GM12878 (cell line): ENCODE results near the gene NFIX. TPM values are rescaled to one million over a fixed set of nuclear protein-coding genes. Genes with fewer than 3 reads are reported as not detected.
"Not testable (repeated sequence)": the region's sequence is repeated elsewhere in the genome, so short reads cannot be mapped to it uniquely, and the experiment has no call there.

Experiments
- ATAC-seq: fragments of 200-7000 bp; cut with Tn5 transposase; 3 replicates; pipeline ENCODE4 v1.9.1; 2020; ENCODE audit warnings: mild to moderate bottlenecking, moderate library complexity
- BruUV-seq: library from RNA; stranded (reverse); fragments of 400-500 nt; replicated peaks from 2 replicates; lab custom pipeline; 2021; lab: Mats Ljungman, UMichigan
- CTCF ChIA-PET: fragments of 300-600 bp; sonication (Branson Sonifier 250); formaldehyde crosslinking; extraction: SDS; loops from one replicate; lab custom pipeline; 2021; ENCODE audit warnings: inconsistent platforms; lab: Yijun Ruan, JAX
- POLR2A ChIA-PET: fragments of 350-600 bp; formaldehyde crosslinking; extraction: SDS; loops from one replicate; lab custom pipeline; 2021; ENCODE audit warnings: inconsistent platforms; lab: Charles Lee
- RAD21 ChIA-PET: fragments of 300-600 bp; sonication (Branson Sonifier 250); formaldehyde crosslinking; loops from one replicate; lab custom pipeline; 2023; ENCODE audit warnings: antibody characterized with exemption; ENCODE audit not compliant: unreplicated experiment; lab: Charles Lee
- SMC1A ChIA-PET: fragments of 300-600 bp; sonication (Branson Sonifier 250); formaldehyde crosslinking; loops from one replicate; lab custom pipeline; 2023; ENCODE audit not compliant: unreplicated experiment, uncharacterized antibody; lab: Charles Lee
- DNase-seq: peaks from one replicate; pipeline ENCODE4 v3.0.0-alpha.2; 2011; ENCODE audit warnings: low read depth, low spot score
- FAIRE-seq: peaks from 3 replicates; lab custom pipeline; 2011; peaks lifted over from hg19 to GRCh38; lab: Jason Lieb, UNC
- H2AFZ ChIP-seq: 2 replicates; pipeline ENCODE4 v1.6.0; 2011; ENCODE audit warnings: low read depth, low read length, control low read depth; ENCODE audit not compliant: control insufficient read depth
- H3K27ac ChIP-seq: 2 replicates; pipeline ENCODE4 v1.5.1; 2011; ENCODE audit warnings: control low read depth; ENCODE audit not compliant: control insufficient read depth, insufficient read depth
- H3K27me3 ChIP-seq, 2 experiments: replicated peaks in 1 of 2; 2 replicates each; pipeline versions ENCODE4 v1.6.0 to v1.6.1; 2011; ENCODE audit warnings: low read length in 1 of 2; ENCODE audit not compliant: control insufficient read depth in 2 of 2, insufficient read depth in 2 of 2
- H3K36me3 ChIP-seq, 2 experiments: 2 replicates each; pipeline ENCODE4 v1.5.1; 2011; ENCODE audit warnings: low read length in 1 of 2; ENCODE audit not compliant: control insufficient read depth in 2 of 2, insufficient read depth in 2 of 2
- H3K4me1 ChIP-seq: 2 replicates; pipeline ENCODE4 v1.6.1; 2011; ENCODE audit warnings: mild to moderate bottlenecking, low read length, moderate library complexity, mixed read lengths; ENCODE audit not compliant: control insufficient read depth, insufficient read depth
- H3K4me2 ChIP-seq: 2 replicates; pipeline ENCODE4 v1.6.0; 2011; ENCODE audit warnings: control low read depth; ENCODE audit not compliant: control insufficient read depth, insufficient read depth
- H3K4me3 ChIP-seq: fragments of 200-600 bp; sonication (generic); 2 replicates; pipeline ENCODE4 v1.5.1; 2016
- H3K79me2 ChIP-seq: 2 replicates; pipeline ENCODE4 v1.6.0; 2011; ENCODE audit warnings: low read length; ENCODE audit not compliant: control insufficient read depth, insufficient read depth
- H3K9ac ChIP-seq: 2 replicates; pipeline ENCODE4 v1.8.0; 2011; ENCODE audit warnings: low read length, control low read depth, mixed read lengths; ENCODE audit not compliant: control insufficient read depth, insufficient read depth
- H3K9me3 ChIP-seq: replicated peaks from 3 replicates; pipeline ENCODE4 v1.5.1; 2011; ENCODE audit warnings: mild to moderate bottlenecking, low read length; ENCODE audit not compliant: control insufficient read depth, insufficient read depth
- H4K20me1 ChIP-seq: 2 replicates; pipeline ENCODE4 v1.6.0; 2011; ENCODE audit not compliant: control insufficient read depth, insufficient read depth
- BHLHE40 ChIP-seq, 2 experiments: fragments of 450-650 bp in 1 of 2; IDR thresholded peaks; 2 replicates each; pipeline ENCODE4 v1.6.1; 2011 to 2017; ENCODE audit warnings: low read depth in 2 of 2, borderline replicate concordance in 1 of 2, improper control_type of control experiment in 1 of 2, low read length in 1 of 2, mild to moderate bottlenecking in 1 of 2
- CBFB ChIP-seq: IDR thresholded peaks from 2 replicates; pipeline ENCODE4 v1.6.1; 2016; ENCODE audit warnings: antibody characterized with exemption, low read depth
- LARP7 ChIP-seq: fragments of 450-650 bp; IDR thresholded peaks from 2 replicates; pipeline ENCODE4 v1.6.1; 2017; ENCODE audit warnings: mild to moderate bottlenecking
- NFYB ChIP-seq: IDR thresholded peaks from 2 replicates; pipeline ENCODE4 v1.6.1; 2011; ENCODE audit warnings: low read depth, mild to moderate bottlenecking, low read length, improper control_type of control experiment, moderate library complexity; ENCODE audit not compliant: insufficient read depth
- NR2C2 ChIP-seq: IDR thresholded peaks from 2 replicates; pipeline ENCODE4 v1.6.1; 2011; ENCODE audit warnings: borderline replicate concordance, low read depth; ENCODE audit not compliant: control insufficient read depth, insufficient read length
- RBBP5 ChIP-seq: fragments of 200-600 bp; sonication (generic); conservative IDR thresholded peaks from 2 replicates; pipeline ENCODE4 v1.6.1; 2016
- WGBS: methylation state at CpG from one replicate; pipeline ENCODE4 v1.1.6; 2016; ENCODE audit warnings: low lambda C conversion rate; ENCODE audit not compliant: insufficient replicate concordance, insufficient coverage; ENCODE audit errors: missing lambda C conversion rate; 5-methylcytosine and 5-hydroxymethylcytosine counted together
- in situ Hi-C: fragments of 300-500 bp; cut with MboI; formaldehyde crosslinking; loops from 9 replicates; pipeline ENCODE4 v1.14.3; 2018; ENCODE audit warnings: mixed read lengths
- intact Hi-C: fragments of 100-400 bp; cut with micrococcal nuclease; formaldehyde crosslinking; loops from one replicate; pipeline ENCODE4 v1.14.2; 2022; ENCODE audit not compliant: unreplicated experiment
- polyA plus RNA-seq, 11 experiments: library from polyadenylated mRNA; depleted of rRNA in 4 of 11; unstranded in 6 of 11; stranded (reverse) in 5 of 11; fragments of >200 nt; fragmentation: Nextera tagmentation in 4 of 11; fragmentation: Illumina TruSeq in 1 of 11; extraction: Ambion mirVana in 4 of 11; extraction: Trizol in 1 of 11; gene quantifications; 1 replicate in 1 of 11; 2 replicates in 10 of 11; pipeline versions ENCODE4 v1.2.1 to v1.2.3, GENCODE V29; 2011 to 2016; ENCODE audit warnings: inconsistent platforms in 2 of 11, missing spikeins in 2 of 11, low read depth in 1 of 11
- total RNA-seq, 4 experiments: library from RNA; depleted of rRNA in 3 of 4; stranded (reverse); fragments of >200 nt in 3 of 4; fragmentation: Illumina TruSeq in 1 of 4; extraction: Trizol in 1 of 4; gene quantifications; 2 replicates each; pipeline versions ENCODE4 v1.2.1 to v1.2.3, GENCODE V29; 2013 to 2021

Gene NFIX
- total and polyA plus RNA-seq, 10 of the 15 experiments (the other 5 are each of a cell fraction or from before 2014, with no cell fraction given), result 0.02 to 2.2 (median 0.28) TPM

- WGBS, result 72% methylated on average over 6 of the region's 6 CpGs
- RAD21 ChIA-PET, BruUV-seq, H3K4me3 ChIP-seq, H3K27ac ChIP-seq, FAIRE-seq, in situ Hi-C loops, POLR2A ChIA-PET, H3K4me2 ChIP-seq, SMC1A ChIA-PET, H3K9ac ChIP-seq, H3K9me3 ChIP-seq, ATAC-seq, DNase-seq, H2AFZ ChIP-seq, H3K27me3 ChIP-seq, H4K20me1 ChIP-seq, intact Hi-C loops: not testable (repeated sequence)
- CTCF ChIA-PET, result interaction anchor here (0.6 to 0.7 kb wide), 2 partner anchors 14 to 192 kb away, joined by 3 to 4 read pairs; no protein-coding TSS in a partner anchor
- Histone ChIP-seq H3K36me3 (peaks cover 23 to 31% of the 10 kb centered on the region in 2 experiments), H3K4me1 (peaks cover 15% of the 10 kb centered on the region), H3K79me2 (peaks cover 37% of the 10 kb centered on the region)
- TF ChIP-seq BHLHE40 (IDR thresholded peaks at IDR 0.05; ENCODE audit: borderline replicate concordance in 1 of 2, low read depth in 2 of 2, low read length in 1 of 2), result peak in 1 of 2 experiments; percentile 22; a peak in 1 of 4 replicates
Observed at GRCh38 chr19:12952050-12952449, 43.2 kb upstream of the NFIX start.

GRCh38 chr19:12952488-12953137 lies 42.7 kb upstream of the NFIX start:
- ATAC-seq, result no peak
- 76% methylated on average over 12 of the region's 12 CpGs for WGBS
- no peaks in the 10 kb centered on the region for H4K20me1 ChIP-seq
- no peak overlapping the region for H3K27ac ChIP-seq
- no peaks in the 10 kb centered on the region for H3K27me3 ChIP-seq
- SMC1A ChIA-PET, result interaction anchor here (2.5 kb wide), 1 partner anchor 15 kb away, joined by 9 read pairs; the partner anchor contains the start of gene CALR
- no peaks in the 10 kb centered on the region for H3K9me3 ChIP-seq
- no peak overlapping the region for H3K4me2 ChIP-seq
- in situ Hi-C loops (no loop called here), intact Hi-C loops (no loop called here)
- POLR2A ChIA-PET, result interaction anchor here (2.4 kb wide), 1 partner anchor 15 kb away, joined by 11 read pairs; the partner anchor contains the start of gene CALR
- CTCF ChIA-PET, result interaction anchor here (0.6 to 4.6 kb wide), 4 partner anchors 13 to 192 kb away, joined by 3 to 40 read pairs (median 4); partner anchors contain the start of gene DNASE2
- peaks cover 12% of the 10 kb centered on the region for H3K4me1 ChIP-seq
- BruUV-seq, result no TSS peak
- peaks cover 20 to 31% of the 10 kb centered on the region in 2 experiments for H3K36me3 ChIP-seq
- no peak overlapping the region for H3K9ac ChIP-seq
- peaks cover 36% of the 10 kb centered on the region for H3K79me2 ChIP-seq
- DNase-seq, result no peak
- H3K4me3 ChIP-seq, result no peak overlapping the region
- TF ChIP-seq NFYB (no peak), LARP7 (no peak), NR2C2 (no peak), RBBP5 (no peak), CBFB (no peak)
- no peak overlapping the region for H2AFZ ChIP-seq
- no peak for FAIRE-seq
- RAD21 ChIA-PET, result no interaction called here
